ENCODE results near the gene C1QL2.

Gene C1QL2

DNA sequence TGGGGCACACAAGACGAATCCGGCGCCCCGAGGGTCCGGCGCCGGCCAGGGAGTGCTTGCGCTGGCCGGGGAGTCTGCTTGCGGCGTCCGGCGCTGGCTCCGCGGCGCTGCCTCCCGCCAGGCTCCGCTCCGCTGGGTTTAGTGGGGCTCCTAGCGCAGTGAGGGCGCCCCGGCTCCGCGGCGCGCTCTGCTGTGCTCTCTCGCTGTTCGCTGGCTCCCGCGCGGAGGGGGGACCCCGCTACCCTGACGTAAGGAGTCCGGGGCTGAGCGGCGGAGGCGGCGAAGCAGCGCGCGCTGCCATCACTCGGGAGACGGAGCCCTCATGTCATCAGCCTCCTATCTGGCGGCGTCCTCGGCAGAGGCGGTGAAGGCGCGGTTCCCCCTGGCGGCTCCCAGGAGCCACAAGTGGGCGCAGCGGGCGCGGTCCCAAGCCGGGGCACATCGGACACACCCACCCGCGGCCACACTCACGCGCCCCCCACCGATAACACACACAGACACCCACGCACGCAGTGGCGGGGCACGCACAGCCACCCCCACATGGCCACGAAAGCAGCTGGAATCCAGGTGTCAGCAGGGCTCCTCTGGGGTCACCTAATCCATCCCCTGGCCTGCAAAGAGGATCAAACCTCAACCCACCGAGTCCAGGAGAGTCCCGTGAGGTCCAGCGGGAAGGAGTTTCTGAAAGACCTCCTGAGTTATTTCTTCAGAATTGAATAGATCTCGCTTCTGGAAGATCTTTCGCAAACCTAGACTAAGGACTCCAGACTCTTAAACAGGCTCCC is at the start of gene C1QL2:
Gene C1QL2, minus strand, starts transcription at position 189 of the 785 bp plus-strand sequence. CDS start 482 bp downstream, outside the sequence.
- DNase-seq = no peak

DNA sequence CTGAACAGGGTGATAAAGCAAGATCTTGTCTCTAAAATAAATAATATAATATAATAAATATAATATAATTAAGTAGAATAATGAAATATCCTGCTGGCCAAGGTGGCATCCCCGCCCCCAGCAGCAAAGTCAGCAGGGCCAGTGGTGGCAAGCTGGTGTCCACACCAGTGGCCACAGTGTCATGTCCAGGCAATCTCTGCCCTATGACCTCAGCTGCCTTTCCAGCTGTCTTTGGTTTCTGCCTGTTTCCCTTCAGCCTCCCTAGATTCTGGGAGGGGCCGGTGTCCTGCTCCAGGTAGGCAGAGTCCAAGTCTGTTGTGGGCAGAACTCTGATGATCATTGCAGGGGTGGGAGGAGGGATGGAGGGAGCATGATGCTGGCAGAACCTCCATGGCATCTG is 48.9 kb upstream of the C1QL2 start:
- DNase-seq = no peak

DNA sequence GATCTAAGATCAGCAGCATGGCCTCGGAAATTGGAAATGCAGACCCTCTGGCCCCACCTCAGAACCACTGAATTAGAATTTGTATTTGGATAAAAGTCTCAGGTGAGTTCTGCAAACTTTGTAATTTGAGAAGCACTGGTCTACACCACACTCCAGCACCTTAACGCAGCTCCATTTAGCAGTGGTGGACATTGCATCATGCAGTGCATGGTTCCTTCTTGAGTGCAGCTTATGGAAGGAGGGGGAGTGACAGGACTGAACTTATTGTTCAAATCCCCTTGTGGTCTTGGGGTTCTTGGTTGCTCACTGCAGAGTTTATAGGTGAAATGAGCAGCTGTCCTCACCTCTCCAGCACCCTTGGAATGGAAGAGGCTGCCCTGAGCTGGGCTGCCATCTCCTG is 47.6 kb upstream of the C1QL2 start:
- no peak for DNase-seq

DNA sequence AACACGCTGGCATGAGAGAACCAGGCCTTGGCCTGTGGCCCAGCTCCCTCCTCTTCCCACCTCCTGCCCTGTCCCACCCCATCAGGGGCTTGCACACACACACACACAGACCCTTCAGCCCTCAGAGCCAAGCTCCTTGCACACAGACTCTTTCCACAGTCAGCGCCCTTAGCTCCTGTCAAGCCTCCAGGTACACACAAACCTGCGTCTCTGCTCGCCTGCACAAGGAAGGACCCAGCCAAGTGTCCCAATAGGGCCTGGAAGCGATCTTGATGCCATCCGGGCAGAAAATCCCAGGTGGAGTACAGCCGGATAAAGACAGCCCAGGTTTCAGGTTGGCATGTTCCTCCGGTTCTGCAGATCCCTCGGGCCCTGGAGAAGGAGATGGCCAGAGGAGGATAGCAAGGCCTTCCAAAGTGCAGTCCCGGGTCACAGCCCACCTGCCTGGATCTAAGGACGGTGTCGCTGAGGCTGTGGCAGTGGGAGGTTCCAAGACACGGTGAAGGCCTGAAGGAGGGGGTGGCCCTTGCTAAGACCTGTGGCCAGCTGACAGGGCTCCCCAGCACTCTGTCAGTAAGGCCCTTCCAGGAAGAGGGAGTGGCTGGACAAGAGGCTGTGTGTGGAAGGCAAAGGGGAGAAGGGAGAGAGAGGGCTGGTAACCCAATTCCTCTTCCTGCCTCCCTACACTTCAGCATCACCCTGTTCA is 46.6 kb upstream of the C1QL2 start:
- DNase-seq = no peak

DNA sequence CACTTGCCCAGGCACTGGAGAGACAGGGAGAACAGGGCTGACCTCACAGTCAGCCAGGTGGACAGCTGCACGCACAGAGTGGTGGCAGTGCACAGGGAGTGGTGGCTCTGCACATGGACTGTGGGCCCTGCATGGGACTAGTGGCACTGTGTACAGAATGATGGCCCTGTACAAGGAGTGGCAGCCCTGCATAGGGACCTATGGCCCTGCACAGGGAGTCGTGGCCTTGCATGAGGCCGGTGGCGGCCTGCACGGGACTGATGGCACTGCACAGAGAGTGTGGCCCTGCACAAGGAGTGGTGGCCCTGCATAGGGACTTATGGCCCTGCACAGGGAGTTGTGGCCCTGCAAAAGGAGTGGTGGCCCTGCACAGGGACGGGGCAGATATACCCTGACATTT is 46.0 kb upstream of the C1QL2 start:
- DNase-seq = no peak

DNA sequence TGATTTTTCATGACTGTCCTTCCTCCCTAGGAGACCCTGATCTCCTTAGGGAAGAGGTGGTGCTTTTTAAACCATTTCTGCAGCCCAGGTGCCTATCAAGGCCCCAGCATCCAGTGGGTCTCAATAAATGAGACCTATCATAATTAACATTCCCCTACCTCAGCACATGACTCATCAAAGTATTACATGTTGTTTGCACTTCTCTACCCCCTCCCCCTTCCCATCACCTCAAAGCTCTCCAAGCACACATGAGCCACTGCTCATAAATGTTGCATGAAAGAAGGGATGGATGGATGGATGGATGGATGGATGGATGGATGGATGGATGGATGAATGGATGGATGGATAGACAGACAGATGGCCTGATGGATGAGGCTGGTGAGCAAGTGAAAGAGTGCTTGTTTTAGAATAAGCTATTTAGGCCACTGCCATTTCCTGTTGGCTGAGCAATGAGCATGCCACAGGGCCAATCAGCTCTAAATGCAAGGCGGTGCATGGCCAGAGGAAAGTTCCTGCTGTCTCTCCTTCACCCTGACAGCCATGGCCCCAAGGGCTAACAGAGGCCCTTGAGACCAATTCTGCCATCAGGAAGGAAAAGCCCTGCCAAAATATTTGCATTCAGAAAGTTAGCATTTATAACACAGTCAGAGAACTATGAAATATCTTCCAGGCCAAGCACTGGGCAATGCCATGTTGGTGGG is 44.2 kb upstream of the C1QL2 start:
- DNase-seq = no peak

DNA sequence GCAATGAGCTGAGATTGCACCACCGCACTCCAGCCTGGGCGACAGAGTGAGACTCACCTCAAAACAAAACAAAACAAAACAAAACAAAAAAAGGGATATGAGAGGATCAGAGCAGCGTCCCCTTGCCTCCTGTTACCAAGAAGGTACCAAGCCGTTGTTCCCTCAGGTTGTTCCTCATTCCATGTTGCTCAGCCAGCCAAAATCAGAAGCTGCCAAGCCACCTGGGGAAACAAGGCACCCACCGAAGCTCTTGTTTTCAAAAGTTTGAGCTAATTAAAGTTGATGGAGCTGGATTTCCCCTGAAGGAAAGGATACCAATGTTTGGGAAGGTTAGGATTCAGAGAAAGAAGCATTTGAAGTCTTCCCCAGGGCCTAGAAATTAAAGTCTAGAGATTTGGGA is 43.3 kb upstream of the C1QL2 start:
- DNase-seq = no peak

DNA sequence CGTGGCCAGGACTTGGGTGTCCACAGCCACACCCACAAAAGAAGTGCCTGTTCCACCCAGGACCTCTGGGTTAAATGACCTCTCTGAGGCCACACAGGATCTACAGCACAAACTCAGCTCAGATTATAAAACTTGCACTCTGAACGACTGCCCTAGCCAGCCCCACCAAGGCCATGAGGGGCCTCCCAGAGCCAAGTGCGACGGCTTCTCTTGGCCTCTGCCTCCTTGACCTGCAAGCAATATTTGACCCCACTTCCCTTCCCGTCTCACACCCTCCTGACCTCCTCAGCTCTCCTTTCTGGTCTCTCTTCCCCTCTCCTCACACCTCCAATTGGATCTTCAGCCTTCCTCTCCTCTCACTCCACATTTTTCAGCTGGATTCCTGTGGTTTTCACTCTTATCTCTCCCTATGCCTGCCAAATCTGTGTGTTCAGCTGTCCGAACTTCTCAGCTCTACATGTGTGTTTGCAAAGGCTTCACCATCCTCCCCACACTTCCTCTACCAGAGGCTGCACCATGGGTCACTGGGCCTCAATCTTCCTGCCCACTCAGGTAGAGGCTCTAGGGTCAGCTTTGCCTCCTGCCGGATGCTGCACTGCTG is 39.8 kb upstream of the C1QL2 start:
- DNase-seq = no peak

DNA sequence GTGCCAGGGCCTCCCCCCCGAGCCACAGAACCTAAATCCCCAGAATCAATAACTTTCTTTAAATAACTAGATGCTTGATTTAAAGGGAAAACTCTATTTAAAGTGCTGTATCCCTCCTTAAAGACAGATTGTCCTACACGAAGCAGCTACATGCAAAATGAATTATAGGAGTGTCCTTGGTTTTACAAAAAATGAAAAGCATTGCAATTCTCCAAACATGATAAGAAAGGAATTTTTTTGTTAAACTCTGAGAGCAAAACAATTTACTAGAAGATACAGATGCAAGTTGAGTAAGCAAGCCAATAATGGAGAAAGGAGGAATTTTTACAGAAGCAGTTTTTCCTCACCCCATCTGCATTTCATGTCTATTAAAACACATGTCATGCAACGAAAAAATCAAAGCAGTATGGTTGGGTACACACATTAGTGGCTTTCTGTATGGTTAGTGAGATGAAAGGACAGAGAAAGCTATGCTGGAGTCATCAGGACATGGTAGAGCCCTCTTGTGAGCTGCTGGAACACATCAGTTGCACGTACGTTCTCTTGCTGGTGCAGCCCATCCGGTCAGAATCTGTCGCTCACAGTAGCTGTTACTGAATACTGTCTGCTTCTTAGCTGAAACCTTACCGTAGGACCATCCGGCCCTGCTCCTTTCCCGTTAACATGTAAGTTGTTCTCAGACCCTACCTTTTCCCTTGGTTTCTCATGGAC is 39.1 kb upstream of the C1QL2 start:
- no peak for DNase-seq

DNA sequence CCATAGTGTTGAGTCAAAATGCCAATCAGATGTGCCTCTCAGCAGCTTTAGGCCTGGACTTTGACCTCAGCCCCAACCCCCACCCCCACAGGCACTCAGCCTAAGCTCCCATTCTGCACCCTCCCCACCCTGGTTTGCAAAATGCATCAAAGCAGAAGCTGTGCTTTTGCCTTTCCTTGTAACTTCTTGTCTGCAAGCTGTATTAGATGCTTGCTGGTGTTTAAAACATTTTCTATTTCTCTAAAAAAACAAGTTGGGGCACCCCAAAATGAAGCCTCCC is 38.5 kb upstream of the C1QL2 start:
- DNase-seq = no peak

DNA sequence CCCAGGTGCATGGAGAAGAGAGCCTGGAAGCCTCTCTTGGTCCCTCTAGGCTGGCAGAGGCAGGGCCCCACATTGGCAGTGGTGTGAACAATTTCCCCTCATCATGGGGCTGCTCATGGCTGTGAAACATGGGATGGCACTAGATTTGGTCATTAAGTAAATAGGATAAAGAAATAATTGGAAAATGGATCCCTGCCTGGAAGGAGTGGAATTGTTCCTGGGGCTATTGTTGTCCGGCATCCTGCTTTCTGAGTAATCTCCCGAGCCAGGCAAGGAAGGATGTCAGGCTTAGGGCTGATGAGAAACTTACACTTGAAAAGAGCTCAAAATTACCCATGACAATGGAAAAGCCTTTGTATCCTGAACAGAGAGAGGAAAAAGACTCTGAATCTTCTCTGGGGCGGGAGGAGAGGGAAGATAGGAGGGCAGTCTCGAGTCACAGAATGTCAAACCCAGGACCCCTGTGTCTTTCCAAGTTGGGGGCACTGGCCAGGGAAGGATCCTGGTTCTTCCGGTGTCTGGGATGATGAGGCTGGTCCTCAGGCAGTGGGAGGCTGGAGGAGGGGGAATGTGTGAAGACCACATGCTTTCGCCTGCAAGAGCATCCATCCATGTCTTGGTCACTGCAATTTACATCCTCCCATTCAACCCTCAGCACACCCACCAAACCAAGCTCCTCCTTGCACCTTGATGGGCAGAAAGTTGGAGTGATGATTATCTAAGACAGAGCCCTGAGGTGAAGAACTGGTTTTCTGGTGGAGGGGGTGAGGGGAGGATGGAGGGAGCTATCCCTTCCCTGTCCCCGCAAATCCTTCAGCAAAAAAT is 38.0 kb upstream of the C1QL2 start:
- DNase-seq = no peak

DNA sequence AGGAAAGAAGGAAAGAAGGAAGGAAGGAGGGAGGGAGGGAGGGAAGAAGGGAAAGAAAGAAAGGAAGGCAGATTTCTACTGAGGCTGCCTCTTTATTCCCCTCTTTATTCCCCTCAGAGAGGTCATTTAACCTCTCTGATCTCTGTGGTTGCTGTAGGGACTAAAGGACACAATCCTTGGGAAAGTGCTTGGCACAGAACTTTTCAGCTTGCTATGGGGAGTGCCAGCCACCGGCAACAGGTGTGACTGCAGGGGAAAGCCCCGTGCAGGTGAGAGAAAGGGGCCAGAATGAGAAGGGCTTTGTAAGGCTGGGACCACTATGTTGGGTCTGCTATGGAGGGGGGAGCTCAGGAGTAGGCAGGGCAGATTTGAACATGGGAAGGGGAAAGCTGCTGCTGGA is 37.3 kb upstream of the C1QL2 start:
- DNase-seq = no peak

DNA sequence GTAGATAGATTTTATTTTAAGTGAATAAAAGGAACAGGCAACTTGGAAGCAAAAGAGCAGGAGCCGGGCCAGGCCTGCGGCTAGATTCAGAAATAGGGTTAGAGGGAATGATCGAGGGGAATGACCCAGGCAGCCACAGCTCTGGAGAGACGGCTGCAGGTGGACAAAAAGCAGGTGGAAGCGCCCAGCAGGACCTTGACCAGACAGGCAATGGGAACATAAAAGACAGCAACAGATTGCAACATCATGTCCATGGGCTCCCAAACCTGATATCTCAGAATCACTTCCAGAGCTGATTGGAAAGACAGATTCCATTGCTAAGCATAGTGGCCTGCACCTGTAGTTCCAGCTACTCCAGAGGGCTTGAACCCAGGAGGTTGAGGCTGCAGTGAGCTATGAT is 36.5 kb upstream of the C1QL2 start:
- no peak for DNase-seq

DNA sequence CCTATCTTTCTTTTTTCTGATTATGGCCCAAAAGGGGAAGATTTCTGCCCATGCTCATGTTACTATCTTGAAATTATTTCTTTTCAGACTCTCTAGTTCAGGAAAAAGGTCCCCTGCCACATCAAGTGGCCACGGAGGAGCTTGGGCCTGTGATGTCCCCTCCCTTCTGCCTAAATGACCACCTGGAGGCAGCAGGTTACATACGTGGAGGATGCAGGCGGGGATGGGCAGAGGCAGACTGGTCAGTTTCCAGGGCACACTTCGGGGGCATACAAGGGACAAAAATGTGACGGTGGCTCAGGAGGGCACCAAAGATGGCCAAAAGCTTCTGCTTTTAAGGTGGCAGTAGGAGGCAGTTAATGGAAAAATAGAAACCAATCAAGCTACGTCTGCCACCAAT is 34.3 kb upstream of the C1QL2 start:
- DNase-seq = no peak

DNA sequence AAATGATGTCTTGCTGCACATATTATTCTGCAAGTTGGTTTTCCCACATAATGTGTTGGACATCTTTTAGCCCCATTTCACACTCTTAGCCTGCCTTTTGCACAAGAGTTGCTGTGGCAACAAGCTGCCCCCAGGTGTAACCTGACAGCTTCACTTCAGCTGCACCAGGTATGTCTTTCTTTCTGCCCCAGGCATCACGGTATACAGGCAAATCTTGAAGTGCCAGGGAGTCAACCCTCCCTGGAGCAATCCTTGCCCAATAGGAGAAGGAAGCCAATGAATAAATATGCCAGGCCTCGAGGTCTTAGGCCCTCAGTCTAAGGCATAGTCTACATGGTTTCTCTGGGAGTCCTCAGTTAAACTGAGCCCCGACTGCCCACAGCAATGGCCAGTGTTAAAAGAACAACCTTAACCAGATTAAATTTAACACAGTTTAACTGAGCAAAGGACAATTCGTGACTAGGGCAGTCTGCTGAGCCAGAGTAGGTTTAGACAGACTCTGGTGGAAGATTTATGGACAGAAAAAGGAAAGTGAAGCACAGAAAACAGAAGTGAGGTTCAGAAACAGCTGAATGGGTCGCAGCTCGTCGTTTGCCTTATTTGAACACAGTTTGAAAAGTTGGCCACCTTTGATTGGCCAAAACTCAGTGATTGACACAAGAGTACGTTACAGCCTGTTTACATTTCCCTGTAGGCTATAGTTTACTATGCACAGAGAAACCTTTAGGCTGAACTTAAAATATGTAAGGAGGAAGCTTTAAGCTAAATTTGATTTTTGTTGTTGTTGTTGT is 32.0 kb upstream of the C1QL2 start:
- DNase-seq = no peak

DNA sequence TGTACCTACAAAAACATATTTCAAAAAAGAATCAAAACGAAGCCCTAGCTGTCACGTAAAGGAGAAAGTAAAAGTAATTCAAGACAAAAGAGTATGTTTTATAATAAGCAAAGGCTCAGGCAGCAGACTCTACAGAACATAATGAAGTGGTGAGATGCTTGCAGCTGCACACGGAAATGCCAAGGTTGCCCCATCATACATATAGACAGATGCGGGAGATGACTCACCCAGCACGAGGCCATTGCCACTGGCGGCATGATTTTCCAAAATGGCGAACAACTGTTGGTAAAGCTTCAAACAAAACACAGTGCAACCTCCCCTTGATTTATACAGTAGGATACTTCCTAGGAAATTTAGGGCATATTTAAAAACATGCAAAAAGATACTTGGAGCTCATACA is 26.0 kb upstream of the C1QL2 start:
- no peak for DNase-seq

DNA sequence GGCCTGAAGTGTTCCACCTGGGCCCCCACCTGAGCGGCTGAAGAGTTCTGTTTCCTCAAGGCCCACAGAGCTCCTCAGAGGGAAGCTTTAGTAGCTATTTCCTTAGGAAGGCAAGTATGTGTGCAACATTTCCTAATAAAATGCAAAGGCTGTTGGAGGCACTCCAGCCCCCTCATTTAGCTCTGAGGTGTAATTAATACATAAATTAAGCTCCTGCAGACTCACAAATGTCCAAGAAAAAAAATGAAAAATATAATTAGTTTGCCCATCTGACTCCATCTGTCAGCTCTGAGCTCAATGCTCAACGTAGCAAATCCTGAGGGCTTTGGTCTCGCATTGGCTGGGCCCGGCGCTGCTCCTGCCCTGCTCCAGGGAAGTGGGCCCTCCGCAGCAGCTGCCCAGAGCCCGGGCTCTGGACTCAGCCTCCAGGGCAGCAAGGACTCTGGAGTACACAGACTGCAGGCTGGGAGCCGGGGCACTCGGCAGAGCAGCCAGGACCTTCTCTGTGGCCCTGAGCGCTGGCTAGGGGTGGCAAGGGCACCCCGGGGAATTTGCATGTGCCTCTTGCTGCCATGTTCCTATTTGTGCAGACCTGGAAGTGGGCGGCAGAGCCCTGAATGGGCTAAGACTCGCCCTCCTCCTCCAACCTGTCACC is 23.4 kb upstream of the C1QL2 start:
- no peak for DNase-seq

DNA sequence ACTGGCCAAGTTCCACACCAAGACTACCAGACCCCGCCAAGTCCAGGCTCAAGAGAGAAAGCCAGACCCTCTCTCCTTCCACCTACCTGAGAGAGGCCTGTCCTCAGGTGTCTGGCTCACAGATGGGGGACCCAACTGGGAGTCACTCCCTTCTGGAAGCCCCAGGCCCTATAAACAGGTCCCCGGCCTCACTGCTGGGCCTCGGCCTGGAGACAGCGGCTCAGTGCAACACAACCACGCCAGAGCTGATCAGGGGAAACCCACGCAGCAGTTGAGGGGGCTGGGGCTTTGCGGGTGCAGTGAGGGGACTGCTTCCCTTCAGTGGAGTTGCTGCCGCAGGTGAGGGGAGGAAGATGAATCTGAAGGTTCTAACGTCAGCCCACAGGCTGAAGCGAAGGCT is 22.8 kb upstream of the C1QL2 start:
- DNase-seq = no peak

DNA sequence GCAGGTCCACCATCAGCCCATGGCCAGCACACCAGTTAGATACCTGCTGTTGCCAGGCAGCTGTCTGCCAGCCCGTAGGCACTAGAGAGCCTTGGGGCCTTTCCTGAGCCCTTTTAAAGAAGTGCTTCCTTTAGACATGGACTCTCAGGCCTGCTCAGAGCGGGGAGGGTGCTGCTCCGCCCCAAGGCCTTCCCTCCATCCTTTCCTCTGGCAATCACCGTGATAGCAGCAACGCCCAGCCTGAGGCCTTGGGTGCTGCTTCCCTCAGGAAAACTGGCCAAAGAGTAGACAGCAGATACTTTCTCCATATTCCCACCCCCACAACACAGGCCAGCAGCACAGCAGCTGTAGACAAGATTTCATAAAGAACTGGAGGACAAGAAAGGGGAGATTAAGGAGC is 22.3 kb upstream of the C1QL2 start:
- no peak for DNase-seq

DNA sequence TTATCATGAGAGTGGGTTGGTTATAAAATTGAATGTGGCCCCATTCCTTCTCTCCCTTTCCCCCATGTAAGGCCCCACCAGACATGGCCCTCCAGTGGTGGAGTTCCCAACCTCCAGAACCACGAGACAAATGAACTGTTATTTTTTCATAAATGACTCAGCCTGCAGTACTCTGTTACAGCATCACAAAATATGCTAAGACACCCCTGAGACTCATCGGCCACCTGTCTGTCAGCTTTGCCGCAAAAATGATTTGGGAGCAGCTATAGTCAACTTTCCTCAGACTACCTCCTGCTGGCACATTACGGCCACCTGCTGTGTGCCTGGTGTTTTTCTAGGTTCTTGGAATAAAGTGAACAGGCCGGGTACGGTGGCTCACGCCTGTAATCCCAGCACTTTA is 21.4 kb upstream of the C1QL2 start:
- DNase-seq = no peak

DNA sequence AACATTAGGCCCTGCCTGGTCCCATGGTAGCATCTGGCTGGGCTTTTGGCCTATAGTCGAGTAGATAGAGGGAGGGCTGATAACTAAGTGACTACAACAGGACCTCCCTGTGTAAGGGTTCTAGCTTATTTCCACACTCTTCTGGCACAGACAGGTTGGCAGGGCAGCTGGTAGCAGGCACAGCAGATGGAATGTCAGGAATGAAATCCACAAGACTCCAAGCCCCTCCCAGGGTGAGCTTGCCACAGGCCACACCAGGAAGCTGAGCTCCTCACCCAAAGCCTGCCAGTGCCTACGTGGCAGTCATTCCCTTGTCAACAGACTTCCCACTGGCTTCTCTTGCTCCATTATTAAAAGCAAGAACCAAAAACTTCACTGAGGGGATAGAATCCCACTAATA is 20.7 kb upstream of the C1QL2 start:
- no peak for DNase-seq
